SKM-1 (cell line): Measurements from ENCODE around the gene SAFB2.

Experiments
- DNase-seq: peaks from one replicate; lab custom pipeline; 2025; ENCODE audit not compliant: unreplicated experiment; lab: John Stamatoyannopoulos, UW

Gene SAFB2

DNA sequence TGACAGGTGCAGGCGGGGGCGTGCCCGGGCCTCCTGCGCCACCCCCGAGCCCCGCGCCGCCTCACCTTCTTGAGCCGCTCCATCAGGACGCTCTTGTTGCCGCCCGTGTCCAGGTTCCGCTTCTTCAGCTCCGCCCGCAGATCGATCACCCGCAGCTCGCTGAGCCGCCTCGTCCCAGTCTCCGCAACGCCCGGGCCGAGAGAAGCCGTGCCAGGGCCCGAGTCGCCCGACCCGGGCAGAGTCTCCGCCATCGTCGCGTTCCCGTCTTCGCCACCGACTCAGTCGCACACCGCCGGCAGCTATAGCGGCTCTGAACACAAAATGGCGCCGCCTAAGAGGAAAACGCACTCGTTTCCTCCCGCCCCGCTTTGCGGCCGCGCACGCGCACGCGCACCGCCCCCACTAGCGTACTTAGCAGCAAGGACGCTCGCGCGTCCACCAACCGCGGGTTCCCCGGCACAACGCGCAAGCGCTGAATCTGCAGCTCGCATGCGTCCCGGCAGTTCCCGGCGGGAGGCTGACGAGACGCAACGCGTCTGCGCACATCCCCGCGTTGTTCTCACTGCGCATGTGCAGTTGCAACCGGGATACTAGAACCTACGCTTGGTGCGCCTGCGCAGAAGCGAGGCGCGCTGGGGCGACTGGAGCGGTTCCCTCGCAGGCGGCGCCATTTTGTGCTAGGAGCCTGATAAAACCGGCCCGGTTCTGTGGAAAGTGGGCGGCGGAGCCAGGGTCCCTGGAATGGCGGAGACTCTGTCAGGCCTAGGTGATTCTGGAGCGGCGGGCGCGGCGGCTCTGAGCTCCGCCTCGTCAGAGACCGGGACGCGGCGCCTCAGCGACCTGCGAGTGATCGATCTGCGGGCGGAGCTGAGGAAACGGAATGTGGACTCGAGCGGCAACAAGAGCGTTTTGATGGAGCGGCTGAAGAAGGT, at the start of gene SAFB2, which contains the start of gene SAFB:
SAFB2 (minus strand) TSS at position 312 of the 932 bp plus-strand sequence; CDS start at position 251, 61 bp downstream.
SAFB (plus strand) TSS at position 619 of the 932 bp plus-strand sequence; CDS start at position 742, 123 bp downstream.
- DNase-seq, result peak; percentile 96

DNA sequence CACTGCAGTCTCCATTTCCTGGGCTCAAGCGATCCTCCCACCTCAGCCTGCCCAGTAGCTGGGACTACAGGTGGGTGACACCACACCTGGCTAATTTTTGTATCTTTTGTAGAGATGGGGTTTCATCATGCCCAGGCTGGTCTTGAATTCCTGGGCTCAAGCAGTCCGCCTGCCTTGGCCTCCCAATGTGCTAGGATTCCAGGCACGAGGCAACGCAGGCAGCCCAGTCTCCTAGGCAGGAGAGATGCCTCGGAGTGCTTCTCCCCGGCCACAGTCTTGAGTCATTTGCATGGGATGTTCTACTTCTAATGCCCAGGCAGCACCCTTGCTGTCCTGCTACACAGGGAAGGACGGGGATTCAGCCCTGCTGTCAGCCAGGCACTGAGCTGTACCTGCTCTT, 49.0 kb upstream of the SAFB2 start:
- no peak for DNase-seq

DNA sequence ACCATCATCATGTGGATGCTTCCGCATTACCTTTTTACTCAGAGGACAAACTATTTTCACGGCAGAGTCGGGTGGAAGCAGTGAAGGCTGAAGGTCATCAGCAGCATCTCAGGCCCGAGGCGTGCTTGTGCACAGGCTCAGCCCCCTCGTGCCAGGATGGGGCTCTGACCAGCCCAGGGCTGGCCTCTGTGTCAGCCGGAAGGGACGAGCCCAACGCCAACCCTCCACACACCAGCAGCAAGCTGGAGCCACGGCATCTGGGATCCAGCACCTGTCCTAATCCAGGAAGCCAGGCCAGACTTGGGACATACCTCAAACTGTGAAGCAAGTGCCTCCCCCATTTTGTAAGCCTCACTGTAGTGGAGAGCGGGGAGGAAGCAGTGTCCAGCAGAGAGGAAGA, 46.6 kb upstream of the SAFB2 start:
- no peak for DNase-seq

DNA sequence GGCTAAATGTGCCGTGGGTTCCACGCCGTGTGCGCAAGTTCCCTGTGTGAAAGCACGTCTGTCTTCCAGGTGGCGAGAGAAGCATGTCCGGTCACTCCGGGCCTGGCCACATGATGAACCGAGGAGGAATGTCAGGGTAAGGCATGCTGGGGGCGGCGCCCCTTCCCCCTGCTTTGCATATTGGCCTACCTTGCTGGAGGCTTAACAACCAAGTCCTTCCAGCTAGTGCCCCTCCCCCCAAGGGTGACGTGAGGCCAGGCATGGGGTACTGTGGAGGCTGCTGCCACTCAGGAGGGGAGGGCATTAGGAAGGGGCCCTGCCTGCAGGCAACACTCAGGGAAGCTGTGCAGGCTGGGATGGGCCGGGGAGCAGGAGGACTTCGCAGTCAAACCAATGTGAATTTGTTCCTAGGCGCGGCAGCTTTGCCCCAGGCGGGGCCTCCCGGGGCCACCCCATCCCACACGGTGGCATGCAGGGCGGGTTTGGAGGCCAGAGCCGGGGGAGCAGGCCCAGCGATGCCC, 45.2 kb upstream of the SAFB2 start:
- DNase-seq, result no peak

DNA sequence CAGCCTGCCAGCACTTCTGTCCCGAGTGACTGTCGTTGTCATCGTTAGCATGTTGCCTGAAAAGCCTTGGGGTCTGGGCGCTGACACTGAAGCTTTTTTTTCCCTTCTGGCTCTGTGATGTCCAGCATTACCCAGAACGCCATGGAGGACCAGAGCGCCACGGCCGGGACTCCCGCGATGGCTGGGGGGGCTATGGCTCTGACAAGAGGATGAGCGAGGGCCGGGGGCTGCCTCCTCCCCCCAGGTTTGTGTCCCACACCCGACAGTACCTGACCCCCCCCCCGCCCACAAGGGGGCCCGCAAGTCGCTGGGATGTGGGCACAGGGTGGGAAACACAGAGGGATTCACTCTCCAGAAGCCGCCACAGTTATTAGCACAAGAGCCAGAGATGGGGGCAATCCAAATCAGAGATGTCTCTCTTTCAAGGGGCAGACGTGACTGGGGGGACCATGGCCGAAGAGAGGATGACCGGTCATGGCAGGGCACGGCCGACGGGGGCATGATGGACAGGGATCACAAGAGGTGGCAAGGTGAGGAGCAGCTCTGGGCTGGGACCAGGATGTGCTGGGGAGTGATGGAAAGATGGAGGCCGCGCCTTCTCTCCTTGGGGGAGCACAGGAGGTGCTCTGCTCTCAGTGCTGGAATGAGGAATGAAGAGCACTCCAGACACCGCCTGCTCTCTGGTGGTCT, 44.5 kb upstream of the SAFB2 start:
- DNase-seq, result no peak

DNA sequence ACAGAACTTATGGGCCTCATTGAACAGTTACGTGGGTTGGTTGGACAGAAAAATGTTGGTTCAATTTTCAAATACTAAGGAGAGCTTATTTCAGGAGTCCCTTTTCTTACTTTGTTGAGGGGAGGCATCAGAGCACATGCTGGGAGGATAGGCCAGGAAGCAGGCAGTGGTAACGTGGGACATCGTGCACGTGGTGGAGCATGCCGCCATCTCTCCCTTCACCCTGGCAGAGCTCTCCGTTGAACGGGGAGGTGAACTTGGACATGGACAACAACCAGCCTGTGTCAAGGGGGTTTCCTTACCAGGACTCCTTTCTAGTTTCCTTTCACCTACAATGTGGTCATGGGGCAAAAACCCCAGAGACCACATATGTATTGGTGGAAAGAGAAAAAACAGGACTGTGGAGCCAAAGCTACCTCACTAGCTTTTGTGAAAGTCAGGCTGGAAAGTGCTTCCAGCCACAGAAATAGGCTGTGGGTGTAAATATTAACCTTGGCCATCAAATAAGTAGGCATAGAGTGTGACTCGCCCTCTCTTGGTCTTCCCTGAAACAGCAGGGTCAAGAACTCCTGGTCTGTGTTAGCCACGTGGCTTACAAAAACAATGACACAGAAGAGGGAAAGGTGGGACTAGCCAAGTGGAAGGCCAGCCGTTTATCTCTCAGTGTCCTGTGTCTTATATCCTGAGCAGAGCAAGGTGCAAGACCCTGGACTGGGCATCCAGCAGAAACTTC, 43.4 kb upstream of the SAFB2 start:
- no peak for DNase-seq

DNA sequence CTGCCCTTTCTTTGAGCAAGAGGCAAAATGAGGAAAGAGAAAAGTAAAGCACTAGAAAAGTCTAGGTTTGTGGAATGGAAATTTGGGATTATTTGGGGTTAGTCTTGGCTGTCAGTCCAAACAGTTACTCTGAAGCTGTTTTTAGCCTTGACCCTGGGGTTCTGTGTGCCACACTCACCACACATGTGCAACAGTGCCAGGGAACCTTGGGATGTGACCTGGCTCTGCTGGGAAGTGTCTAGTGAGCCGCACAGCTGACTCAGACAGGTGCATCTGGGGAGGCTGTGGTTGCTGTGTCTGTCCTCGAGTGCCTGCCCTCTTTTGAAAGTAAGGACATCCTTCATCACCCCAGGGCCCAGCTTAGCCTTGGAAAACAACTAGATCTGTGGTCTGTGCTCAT, 41.9 kb upstream of the SAFB2 start:
- DNase-seq, result no peak

DNA sequence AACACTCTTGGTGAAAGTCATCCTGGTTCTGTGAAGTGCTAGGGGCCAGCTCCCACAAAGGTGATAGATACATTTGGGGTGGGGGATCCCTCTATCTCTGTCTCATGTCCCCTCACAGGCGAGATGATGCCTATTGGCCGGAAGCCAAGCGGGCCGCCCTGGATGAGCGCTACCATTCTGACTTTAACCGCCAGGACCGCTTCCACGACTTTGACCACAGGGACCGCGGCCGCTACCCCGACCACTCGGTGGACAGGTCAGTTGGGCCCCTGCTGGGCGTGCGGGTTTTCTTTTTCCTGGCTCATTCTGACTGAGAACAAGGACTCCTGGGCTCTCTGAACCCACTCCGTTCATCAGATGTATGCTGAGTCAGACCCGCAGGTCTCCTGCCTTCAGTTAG, 41.3 kb upstream of the SAFB2 start:
- DNase-seq, result no peak

DNA sequence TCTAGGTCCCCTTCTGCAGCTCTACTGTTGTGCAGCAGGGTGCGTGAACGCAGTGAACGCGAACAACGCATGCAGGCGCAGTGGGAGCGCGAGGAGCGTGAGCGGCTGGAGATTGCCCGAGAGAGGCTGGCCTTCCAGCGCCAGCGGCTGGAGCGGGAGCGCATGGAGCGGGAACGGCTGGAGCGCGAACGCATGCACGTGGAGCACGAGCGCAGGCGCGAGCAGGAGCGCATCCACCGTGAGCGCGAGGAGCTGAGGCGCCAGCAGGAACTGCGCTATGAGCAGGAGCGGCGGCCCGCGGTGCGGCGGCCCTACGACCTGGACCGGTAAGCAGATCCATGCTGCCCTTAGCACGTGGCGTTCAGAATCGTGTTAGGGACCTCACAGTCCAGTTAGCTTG, 38.9 kb upstream of the SAFB2 start:
- DNase-seq, result no peak

DNA sequence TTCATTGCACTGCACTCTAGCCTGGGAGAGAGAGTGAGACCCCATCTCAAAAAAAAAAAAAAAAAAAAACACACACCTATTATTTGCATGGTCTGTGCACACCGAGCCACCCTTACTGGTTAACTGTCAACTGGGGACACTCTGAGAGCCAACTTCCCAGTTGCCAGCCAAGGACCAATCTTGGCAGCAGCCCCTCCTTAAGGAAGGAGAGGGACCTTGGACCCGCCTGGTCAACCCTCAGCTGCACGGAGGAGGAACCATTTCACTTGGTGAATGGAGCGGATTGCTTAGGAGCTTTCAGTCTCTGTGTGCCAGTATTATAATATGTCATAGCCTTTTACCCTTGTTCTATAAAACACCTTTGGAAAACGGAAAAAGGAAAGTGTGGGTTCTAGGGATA, 32.8 kb upstream of the SAFB2 start:
- no peak for DNase-seq

DNA sequence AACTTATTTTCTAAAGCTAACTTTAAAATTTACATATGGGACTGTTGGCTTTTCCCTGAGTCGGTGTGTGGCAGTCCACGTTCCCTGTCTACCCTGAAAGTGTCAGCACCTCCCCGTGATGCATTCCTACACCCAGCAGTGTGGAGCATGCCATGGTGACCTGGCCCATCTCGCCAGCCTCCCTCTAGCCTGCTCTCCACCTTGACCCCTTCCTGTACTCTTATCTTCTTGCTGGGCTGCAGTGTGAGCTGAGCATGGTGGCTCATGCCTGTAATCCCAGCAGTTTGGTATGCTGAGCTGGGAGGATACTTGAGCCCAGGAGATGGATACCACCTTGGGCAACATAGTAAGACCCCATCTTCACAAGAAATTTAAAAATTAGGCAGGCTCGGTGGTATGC, 32.4 kb upstream of the SAFB2 start:
- DNase-seq, result no peak

DNA sequence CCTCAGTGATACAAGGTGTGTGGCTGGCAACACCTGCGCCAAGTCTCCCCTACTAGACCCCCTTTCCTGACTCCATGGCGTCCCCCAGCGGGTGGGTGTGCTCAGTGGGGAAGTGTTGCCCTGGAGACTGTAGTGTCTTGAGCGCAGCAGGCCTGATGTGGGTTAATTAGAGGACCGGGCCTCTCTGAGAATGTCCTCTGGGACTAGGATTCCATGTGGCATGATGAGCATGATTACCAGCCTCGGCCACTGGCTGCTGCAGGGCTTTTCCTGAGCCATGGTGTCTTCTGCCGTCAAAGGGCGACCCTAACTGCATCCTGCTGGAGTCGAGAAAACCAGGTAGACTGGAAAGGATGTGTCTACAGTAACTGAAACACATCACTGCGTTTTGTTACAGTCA, 29.7 kb upstream of the SAFB2 start:
- no peak for DNase-seq

DNA sequence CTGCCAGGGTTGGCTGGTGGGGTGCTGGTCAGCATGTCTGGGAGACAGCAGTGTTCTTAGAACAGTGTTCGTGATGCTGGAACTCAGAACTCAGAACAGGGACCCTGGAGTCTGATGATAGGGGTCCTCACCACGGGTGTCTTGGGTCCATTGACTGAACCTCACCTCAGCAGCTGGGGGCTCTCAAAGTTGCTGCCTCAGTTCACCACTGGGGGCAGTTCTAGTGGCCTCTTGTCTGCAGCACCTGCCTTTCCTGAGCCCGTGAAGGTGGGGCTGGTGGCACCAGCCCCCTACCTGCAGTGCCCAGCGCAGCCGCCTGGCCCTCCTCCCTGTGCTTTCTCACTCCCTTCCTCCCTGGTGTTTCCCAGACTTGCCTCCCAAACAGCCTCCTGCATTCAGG, 28.8 kb upstream of the SAFB2 start:
- DNase-seq, result no peak

DNA sequence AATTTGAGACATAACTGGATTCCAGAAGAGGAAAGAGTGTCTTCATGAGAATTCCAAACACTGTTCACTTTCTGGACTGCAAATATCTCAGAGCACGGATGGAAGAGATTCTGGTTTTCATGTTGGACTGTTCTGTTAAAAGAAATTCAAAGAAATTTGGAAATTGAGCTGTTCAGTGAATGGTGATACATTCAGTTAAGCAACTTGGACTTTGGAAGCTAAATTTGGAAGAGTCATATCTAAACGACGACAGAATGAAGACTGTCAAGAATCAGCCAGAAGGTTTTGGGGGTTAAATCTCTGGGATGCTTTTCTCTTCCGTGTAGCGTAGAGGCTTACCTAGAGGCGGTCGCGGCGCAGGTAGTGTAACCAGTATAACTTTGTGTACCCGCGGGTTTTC, 25.9 kb upstream of the SAFB2 start:
- no peak for DNase-seq

DNA sequence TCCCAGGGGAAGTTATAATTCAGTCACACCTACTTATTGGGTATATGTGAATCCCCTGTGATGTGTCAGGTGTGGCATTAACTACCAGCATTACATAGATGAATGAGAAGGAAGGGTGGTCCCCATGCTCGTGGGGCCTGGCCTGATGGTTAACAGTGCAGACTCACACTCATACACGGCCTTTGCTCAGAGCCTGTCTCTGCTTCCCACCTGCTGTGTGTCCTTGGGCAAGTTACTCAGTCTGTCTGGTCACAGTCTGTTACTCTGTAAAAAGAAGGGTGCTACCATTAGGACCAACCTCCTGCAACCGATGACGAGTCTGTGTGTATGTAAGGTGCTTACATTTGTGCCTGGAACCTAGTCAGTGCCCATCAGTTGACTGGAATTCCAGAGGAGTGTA, 24.1 kb upstream of the SAFB2 start:
- DNase-seq, result no peak

DNA sequence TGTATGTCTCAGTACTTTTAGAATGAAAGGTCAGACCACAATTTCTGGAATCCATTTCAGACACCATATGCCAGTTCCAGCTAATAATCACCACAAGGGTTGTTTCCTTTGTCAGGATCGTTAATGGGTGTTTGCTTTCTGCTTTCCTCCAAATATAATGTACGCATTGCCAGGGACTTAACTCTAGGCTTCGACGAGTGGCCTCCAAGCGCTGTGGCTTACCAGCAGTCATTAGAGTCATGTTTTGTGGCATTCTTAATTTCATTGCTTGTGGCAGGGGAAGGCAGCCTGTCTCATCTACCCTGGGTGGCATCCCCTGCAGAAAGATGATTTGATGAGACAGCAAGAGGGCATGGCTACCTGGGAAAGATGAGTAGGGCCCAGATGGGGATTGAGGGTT, 22.8 kb upstream of the SAFB2 start:
- no peak for DNase-seq

DNA sequence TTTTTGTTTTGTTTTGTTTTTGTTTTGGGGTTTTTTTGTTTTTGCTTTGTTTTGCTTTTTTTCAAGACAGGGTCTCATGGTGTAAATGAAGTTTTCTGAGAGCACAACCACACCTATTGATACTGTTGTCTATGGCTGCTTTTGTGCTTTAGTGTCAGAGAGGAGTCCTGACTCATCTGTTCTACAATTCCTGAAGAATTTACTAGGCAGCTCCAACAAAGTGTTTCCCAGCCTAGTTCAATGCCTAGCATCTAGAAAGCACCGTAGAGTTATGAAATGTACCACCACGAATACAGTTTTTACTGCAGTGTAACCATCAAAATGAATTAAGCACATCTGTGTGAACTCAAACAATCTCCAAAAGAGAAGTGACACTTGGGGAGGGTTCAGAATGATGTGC, 21.5 kb upstream of the SAFB2 start:
- DNase-seq, result no peak

DNA sequence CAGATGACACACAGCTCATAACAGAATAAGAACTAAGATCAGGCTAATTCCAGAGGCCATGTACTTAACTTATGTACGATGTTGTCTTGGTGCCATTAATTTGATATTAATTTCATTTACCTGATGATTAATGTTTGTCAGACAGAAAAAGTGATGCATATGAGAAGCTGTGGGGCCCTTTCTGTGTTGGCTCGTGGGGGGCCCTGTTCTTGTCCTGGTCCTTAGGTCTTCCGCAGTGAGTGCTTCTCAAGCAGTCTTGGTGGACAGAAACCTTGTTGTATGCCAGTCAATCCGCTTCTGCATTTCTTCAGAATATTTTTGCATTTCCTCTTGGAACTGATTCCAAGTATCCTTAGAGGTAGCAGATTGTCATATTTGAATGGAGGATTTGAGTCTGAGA, 20.5 kb upstream of the SAFB2 start:
- DNase-seq, result no peak

DNA sequence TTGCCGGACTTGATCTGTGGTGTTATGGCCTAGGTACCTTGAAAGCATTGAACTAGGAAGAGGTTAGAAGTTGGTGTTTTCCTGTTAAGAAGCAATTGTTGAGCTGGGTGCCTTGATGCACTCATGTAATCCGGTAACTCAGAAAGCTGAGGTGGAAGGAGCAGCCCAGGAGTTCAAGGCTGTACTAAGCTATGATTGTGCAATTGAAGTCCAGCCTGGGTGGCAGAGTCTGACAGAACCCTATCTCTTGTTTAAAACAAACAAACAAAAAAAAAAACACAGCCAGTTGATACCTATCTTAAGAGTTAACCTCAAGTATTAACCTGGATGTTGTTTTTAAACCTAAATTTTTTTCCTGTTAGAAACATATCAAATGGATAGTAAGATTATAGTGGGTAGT, 19.6 kb upstream of the SAFB2 start:
- no peak for DNase-seq

DNA sequence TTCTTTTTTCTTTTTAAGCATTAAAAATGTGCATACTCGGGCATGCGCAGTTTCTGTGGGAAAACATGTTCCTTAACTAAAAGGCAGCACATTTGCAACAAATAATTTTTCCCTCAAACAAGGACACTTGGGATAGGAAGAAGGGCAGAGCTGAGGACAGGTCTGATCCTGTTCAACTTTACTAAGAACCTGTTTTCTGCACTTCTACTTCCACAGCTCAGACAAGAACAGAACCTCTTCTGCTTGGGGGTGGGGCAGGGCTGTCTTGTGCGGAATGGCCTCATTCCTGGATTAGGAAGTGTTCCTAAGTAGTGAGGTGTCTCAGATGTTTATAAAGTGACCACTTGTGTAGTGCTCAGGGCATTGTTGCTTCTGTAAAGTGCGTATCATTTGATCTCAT, 18.6 kb upstream of the SAFB2 start:
- DNase-seq, result no peak

DNA sequence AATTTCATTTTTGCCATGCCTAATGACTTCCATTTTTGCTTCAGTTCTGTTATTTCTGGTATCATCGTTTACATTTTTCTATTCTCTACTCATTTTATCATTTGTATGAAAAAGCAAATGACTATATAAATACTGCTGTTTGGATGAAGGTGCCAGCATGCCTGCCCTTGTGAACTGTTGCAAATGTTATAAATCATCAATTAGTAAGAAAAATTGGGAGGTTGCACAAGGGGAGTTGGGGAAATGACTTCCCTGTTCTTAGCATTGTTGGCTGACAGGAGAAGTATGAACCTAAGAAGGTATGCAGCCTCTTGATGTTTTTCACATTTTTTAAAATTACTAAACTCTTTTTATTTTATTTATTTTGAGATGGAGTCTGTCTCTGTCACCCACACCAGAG, 15.4 kb upstream of the SAFB2 start:
- DNase-seq, result no peak
